HL-60/S4 treated with retinoic acid at 250 ng/mL for 4 days and 3 days (cell line): ENCODE data around the gene DEFB128.

ENCODE experiments used
- in situ Hi-C: fragments of 300-500 bp; cut with MboI; formaldehyde crosslinking; loops from 2 replicates; pipeline ENCODE4 v1.7.0; 2022; ENCODE audit warnings: low sequenced_read_pairs

DEFB128 gene

DNA sequence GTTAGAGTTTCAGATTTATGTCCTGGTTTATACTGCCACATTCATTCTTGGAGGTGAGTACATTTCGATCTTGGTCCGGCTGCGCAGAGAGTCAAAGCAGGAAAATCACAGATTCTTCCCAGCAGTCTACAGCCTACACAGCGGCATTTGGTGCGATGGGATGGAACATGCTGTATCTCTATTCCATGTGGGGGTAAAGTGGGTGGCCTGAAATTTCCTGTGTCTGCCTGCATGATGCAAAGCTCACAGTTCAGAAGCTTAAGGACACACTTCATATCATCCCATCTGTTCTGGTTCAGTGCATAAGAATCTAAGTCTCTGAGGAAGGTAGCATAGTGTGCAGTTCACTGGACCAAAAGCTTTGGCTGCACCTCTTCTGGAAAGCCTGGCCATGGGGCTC lies 32.4 kb downstream of the DEFB128 start, which contains the start of gene DEFB127:
Gene DEFB127, plus strand, starts transcription at position 301 of the 400 bp plus-strand sequence. Its CDS starts 91 bp downstream, at position 392.
- in situ Hi-C loops = no loop called here

DNA sequence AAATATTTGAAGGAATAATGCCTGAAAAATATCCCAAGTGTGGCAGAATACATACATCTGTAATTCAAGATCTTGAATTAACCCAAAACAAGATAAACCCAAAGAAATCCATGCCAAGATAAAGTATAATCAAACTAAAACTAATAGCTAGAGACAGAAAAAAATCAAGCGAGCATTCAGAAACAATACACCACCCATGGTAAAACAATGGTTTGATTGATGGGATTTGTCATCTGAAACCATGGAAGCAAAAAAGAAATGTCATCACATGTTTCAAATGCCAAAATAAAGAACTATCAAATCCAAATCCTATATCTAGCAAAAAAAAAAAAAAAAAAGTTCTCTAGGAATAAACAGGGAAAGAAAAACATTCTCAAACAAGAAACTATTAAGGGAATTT lies 37.4 kb downstream of the DEFB128 start:
- in situ Hi-C loops = no loop called here

DNA sequence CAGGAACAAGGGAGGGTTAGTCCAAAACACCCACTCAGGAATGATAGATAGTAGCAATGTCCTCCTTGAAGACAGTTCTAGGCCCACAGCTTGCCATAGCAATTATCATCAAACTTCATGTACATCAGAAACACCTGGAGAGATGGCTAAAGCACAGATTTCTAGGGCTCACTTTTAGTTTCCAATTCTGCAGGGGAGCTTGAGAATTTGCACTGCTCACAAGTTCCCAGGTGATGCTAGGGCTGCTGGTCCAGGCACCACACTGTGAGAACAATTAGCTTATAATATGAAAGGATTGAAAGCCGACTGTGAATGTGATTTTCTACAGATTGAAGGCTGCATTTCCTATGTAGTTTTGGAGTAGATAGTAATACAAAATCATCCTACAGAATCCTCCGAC lies 43.6 kb downstream of the DEFB128 start:
- in situ Hi-C loops = no loop called here

DNA sequence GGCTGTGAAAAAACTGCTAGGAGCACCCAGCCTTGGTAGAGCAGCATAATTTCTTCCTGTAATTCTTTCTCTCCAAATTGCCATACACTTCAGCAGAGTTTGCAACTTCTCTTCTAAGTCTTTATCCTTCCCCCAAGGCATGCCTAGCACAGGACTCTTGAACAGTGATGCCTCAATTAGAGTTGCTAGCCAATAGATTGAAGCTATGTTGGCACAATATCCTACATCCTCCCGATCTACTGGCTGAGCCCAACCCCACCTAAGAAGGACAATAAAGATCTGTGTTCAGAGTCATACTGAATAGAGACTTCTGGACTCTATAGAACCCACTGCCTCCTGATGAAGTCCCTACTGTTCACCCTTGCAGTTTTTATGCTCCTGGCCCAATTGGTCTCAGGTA lies 47.2 kb downstream of the DEFB128 start, which contains the start of gene DEFB126:
Gene DEFB126, plus strand, starts transcription at position 301 of the 400 bp plus-strand sequence. Its CDS starts 39 bp downstream, at position 340.
- in situ Hi-C loops = no loop called here
